ENCODE measurements around the gene NAV1. TPM values are rescaled to one million over a fixed set of nuclear protein-coding genes. Genes with fewer than 3 reads are reported as not detected.

The NAV1 gene
- total and polyA plus RNA-seq, 7 donors = 1.8 to 13.3 (median 8.4) TPM

DNA sequence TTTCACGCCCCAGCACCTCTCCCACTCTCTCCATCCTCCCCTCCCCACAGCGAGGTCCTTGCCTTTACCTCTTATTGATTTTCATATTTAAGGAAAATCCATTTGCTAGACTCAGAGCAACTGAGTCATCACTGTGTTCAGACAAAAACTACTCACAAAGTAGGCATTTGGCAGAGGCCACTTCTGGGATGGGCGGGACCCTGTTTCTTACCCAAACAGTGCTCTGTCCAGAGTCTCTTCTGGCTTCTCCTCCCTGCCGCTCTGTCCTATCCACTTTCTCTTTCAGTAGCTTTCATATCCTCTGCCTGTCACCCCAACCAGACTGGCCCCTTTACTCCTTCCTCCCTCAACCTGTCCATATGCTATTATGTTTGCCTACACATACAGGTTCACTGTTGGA, 2.4 kb upstream of the NAV1 start:
- peaks cover 22% of the 10 kb centered on the region for H3K4me1 ChIP-seq

DNA sequence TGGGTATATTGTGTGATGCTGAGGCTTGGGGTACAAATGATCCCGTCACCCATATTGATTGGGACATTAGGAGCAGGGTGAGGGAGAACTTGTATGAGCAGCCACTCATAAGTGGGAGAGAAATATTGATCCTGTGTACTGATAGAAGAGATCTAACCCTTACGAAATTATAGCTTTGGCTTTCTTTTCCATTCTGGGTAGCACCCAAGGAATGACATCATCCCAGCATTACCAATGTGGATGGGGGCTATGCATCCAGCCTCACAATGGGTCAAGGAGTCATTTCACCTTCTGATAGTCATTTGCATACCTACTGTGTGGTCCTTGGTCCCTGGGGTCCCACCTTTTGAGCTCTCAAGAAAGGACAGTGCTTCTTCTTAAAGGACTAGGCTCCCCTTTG, 1.9 kb upstream of the NAV1 start:
- intact Hi-C loops (cut with DNase I) = no loop called here
- ATAC-seq = no peak
- 88 to 94% (median 90%) methylated on average over 2 of the region's 2 CpGs for WGBS, 3 donors

More for the DNA sequence above, 2.4 kb upstream of the NAV1 start:
- TF ChIP-seq, protein P1, sequence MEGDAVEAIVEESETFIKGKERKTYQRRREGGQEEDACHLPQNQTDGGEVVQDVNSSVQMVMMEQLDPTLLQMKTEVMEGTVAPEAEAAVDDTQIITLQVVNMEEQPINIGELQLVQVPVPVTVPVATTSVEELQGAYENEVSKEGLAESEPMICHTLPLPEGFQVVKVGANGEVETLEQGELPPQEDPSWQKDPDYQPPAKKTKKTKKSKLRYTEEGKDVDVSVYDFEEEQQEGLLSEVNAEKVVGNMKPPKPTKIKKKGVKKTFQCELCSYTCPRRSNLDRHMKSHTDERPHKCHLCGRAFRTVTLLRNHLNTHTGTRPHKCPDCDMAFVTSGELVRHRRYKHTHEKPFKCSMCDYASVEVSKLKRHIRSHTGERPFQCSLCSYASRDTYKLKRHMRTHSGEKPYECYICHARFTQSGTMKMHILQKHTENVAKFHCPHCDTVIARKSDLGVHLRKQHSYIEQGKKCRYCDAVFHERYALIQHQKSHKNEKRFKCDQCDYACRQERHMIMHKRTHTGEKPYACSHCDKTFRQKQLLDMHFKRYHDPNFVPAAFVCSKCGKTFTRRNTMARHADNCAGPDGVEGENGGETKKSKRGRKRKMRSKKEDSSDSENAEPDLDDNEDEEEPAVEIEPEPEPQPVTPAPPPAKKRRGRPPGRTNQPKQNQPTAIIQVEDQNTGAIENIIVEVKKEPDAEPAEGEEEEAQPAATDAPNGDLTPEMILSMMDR (IDR thresholded peaks at IDR 0.05) = no peak
- Histone ChIP-seq H3K4me3 (no peak overlapping the region), H3K27me3 (ENCODE audit: insufficient read depth in 3 of 3, low read length in 2 of 3) (peaks cover 0 to 63% (median 17%) of the 10 kb centered on the region in 3 donors), H3K9me3 (no peaks in the 10 kb centered on the region), H3K36me3 (ENCODE audit: insufficient read depth in 1 of 2, low read depth in 1 of 2) (no peaks in the 10 kb centered on the region), H3K27ac (peak overlapping the region; percentile 58)
- 65 to 83% (median 75%) methylated on average over 4 of the region's 4 CpGs for WGBS, 3 donors
- DNase-seq = peak; percentile 69 to 72
- intact Hi-C loops (cut with DNase I) = no loop called here
- no peak for ATAC-seq

GRCh38 chr1:201537467-201537866, 1.5 kb upstream of the NAV1 start:
- Histone ChIP-seq H3K4me1 (peaks cover 20% of the 10 kb centered on the region), H3K27me3 (ENCODE audit: insufficient read depth in 3 of 3, low read length in 2 of 3) (peaks cover 0 to 63% (median 17%) of the 10 kb centered on the region in 3 donors)
- TF ChIP-seq, protein P1 (IDR thresholded peaks at IDR 0.05) = no peak

More for the DNA sequence above, 1.9 kb upstream of the NAV1 start:
- Histone ChIP-seq H3K36me3 (ENCODE audit: insufficient read depth in 1 of 2, low read depth in 1 of 2) (no peaks in the 10 kb centered on the region), H3K4me1 (peaks cover 20% of the 10 kb centered on the region), H3K27ac (no peak overlapping the region), H3K9me3 (no peaks in the 10 kb centered on the region), H3K4me3 (no peak overlapping the region), H3K27me3 (ENCODE audit: insufficient read depth in 3 of 3, low read length in 2 of 3) (peaks cover 0 to 63% (median 17%) of the 10 kb centered on the region in 3 donors)
- TF ChIP-seq, protein P1 (IDR thresholded peaks at IDR 0.05) = no peak
- DNase-seq = no peak

DNA sequence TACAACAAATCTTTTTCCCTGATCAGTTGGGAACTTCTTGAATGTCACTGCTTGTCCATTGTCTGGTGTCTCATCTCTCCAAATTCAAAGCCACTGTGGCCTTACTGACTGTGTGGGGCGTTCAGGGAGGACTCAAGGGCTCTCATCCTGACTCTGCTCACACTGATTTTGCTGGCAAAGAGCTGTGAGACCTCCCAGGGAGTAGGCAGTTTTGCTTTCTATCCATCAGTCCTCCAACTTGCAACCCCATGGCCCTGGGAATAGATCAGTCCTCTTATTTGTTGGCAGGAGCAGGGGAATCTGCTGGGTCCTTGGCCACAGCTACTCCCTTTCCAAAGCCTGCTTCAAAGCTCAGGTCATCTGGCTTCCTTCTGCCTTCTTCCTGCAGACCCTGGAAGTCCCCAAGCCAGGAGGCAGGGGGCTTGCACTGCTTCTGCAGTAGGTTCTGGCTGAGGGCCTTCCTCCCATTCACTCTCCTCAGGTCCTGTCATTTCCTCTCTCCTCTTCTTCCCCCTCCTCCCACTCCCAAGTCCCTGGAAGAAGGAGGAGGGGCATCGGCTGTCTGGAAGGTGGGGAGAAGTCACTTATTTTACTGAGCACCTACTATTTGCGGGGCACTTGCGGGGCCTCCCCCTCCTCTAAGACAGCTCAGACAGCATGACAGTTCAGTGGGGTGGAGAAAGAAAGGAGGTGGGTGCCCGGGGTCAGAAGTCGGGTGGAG, 876 bp upstream of the NAV1 start:
- Histone ChIP-seq H3K27ac (peak overlapping the region; percentile 74), H3K4me1 (peaks cover 25% of the 10 kb centered on the region), H3K4me3 (peak overlapping the region; percentile 73), H3K9me3 (no peaks in the 10 kb centered on the region), H3K27me3 (ENCODE audit: insufficient read depth in 3 of 3, low read length in 2 of 3) (peaks cover 0 to 63% (median 17%) of the 10 kb centered on the region in 3 donors), H3K36me3 (ENCODE audit: insufficient read depth in 1 of 2, low read depth in 1 of 2) (no peaks in the 10 kb centered on the region)
- WGBS, 3 donors = 31 to 38% (median 36%) methylated on average over 6 of the region's 6 CpGs
- no peak for DNase-seq
- no peak for ATAC-seq
- intact Hi-C loops (cut with DNase I) = no loop called here
- TF ChIP-seq, protein P1 (IDR thresholded peaks at IDR 0.05) = no peak

More at GRCh38 chr1:201537467-201537866, 1.5 kb upstream of the NAV1 start:
- WGBS, 3 donors = 94 to 97% (median 96%) methylated on average over 4 of the region's 4 CpGs
- intact Hi-C loops (cut with DNase I) = no loop called here
- H3K27ac ChIP-seq = no peak overlapping the region
- ATAC-seq = no peak
- no peak for DNase-seq
- H3K4me3 ChIP-seq = no peak overlapping the region
- H3K36me3 ChIP-seq (ENCODE audit: insufficient read depth in 1 of 2, low read depth in 1 of 2) = no peaks in the 10 kb centered on the region
- H3K9me3 ChIP-seq = no peaks in the 10 kb centered on the region
